ENCODE measurements around the gene SNAPC2. TPM values are rescaled to one million over a fixed set of nuclear protein-coding genes. Genes with fewer than 3 reads are reported as not detected.

Gene SNAPC2
- total RNA-seq, 2 experiments from 2014 or later, result 9.9 to 10.9 TPM

DNA sequence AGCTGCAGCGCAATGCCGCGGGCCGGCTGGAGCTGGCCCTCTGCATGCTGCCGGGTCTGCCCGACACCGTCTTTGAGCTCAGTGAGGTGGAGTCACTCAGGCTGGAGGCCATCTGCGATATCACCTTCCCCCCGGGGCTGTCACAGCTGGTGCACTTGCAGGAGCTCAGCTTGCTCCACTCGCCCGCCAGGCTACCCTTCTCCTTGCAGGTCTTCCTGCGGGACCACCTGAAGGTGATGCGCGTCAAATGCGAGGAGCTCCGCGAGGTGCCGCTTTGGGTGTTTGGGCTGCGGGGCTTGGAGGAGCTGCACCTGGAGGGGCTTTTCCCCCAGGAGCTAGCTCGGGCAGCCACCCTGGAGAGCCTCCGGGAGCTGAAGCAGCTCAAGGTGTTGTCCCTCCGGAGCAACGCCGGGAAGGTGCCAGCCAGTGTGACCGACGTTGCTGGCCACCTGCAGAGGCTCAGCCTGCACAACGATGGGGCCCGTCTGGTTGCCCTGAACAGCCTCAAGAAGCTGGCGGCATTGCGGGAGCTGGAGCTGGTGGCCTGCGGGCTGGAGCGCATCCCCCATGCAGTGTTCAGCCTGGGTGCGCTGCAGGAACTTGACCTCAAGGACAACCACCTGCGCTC is 20.3 kb upstream of the SNAPC2 start:
- Mint-ChIP-seq H3K9me3 (no peaks in the 10 kb centered on the region), H3K27ac (no peak overlapping the region), H3K4me1 (ENCODE audit: low read depth) (peaks cover 14% of the 10 kb centered on the region), H3K27me3 (peaks cover 6% of the 10 kb centered on the region), H3K4me3 (no peak overlapping the region), H3K36me3 (ENCODE audit: low read depth) (peaks cover 15% of the 10 kb centered on the region)
- no peak for DNase-seq
- ChIA-PET CTCF (no interaction called here), POLR2A (interaction anchor here (1.0 to 1.5 kb wide), 4 partner anchors 20 to 44 kb away, joined by 3 to 5 read pairs (median 3); partner anchors contain the start of genes SNAPC2 and TIMM44)
- H3K36me3 ChIP-seq (ENCODE audit: insufficient read depth, low read length), result no peaks in the 10 kb centered on the region
- H3K9me3 ChIP-seq (ENCODE audit: control insufficient read depth in 1 of 2, insufficient read depth in 1 of 2, low read length in 2 of 2), result peaks cover 0 to 2% of the 10 kb centered on the region in 2 experiments
- no peak overlapping the region for H3K27ac ChIP-seq (ENCODE audit: low read depth in 1 of 2, low read length in 2 of 2)
- intact Hi-C loops (cut with DNase I, micrococcal nuclease), result loop anchor here in 1 of 2 experiments (5.0 to 10.0 kb wide), 2 partner anchors 42 to 365 kb away; partner anchors contain the start of genes PNPLA6 and TIMM44
- TF ChIP-seq, protein P1, sequence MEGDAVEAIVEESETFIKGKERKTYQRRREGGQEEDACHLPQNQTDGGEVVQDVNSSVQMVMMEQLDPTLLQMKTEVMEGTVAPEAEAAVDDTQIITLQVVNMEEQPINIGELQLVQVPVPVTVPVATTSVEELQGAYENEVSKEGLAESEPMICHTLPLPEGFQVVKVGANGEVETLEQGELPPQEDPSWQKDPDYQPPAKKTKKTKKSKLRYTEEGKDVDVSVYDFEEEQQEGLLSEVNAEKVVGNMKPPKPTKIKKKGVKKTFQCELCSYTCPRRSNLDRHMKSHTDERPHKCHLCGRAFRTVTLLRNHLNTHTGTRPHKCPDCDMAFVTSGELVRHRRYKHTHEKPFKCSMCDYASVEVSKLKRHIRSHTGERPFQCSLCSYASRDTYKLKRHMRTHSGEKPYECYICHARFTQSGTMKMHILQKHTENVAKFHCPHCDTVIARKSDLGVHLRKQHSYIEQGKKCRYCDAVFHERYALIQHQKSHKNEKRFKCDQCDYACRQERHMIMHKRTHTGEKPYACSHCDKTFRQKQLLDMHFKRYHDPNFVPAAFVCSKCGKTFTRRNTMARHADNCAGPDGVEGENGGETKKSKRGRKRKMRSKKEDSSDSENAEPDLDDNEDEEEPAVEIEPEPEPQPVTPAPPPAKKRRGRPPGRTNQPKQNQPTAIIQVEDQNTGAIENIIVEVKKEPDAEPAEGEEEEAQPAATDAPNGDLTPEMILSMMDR (IDR thresholded peaks at IDR 0.05), result no peak
- H3K4me3 ChIP-seq (ENCODE audit: low read length), result no peak overlapping the region
- peaks cover 18% of the 10 kb centered on the region for H3K4me1 ChIP-seq (ENCODE audit: insufficient read depth, low read length)
- H3K27me3 ChIP-seq (ENCODE audit: control insufficient read depth in 1 of 2, insufficient read depth in 2 of 2, low read length in 2 of 2), result peaks cover 0 to 7% of the 10 kb centered on the region in 2 experiments
- no peak for ATAC-seq (ENCODE audit: poor library complexity)

DNA sequence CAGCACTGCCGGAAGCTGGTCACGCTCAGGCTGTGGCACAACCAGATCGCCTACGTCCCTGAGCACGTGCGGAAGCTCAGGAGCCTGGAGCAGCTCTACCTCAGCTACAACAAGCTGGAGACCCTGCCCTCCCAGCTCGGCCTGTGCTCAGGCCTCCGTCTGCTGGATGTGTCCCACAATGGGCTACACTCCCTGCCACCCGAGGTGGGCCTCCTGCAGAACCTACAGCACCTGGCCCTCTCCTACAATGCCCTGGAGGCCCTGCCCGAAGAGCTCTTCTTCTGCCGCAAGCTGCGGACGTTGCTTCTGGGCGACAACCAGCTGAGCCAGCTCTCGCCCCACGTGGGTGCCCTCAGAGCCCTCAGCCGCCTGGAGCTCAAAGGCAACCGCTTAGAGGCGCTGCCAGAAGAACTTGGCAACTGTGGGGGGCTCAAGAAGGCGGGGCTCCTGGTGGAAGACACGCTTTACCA is 19.7 kb upstream of the SNAPC2 start:
- POLR2A ChIA-PET, result interaction anchor here (1.4 to 1.5 kb wide), 3 partner anchors 21 to 43 kb away, joined by 3 to 5 read pairs (median 3); partner anchors contain the start of gene TIMM44
- Mint-ChIP-seq H3K36me3 (ENCODE audit: low read depth) (peaks cover 20% of the 10 kb centered on the region), H3K4me3 (no peak overlapping the region), H3K27ac (no peak overlapping the region), H3K9me3 (no peaks in the 10 kb centered on the region), H3K27me3 (peaks cover 6% of the 10 kb centered on the region), H3K4me1 (ENCODE audit: low read depth) (peaks cover 19% of the 10 kb centered on the region)
- CTCF ChIA-PET, result no interaction called here
- DNase-seq (no peak), ATAC-seq (ENCODE audit: poor library complexity) (no peak)
- Histone ChIP-seq H3K9me3 (ENCODE audit: control insufficient read depth in 1 of 2, insufficient read depth in 1 of 2, low read length in 2 of 2) (no peaks in the 10 kb centered on the region), H3K4me3 (ENCODE audit: low read length) (no peak overlapping the region), H3K36me3 (ENCODE audit: insufficient read depth, low read length) (no peaks in the 10 kb centered on the region), H3K4me1 (ENCODE audit: insufficient read depth, low read length) (peaks cover 24% of the 10 kb centered on the region), H3K27ac (ENCODE audit: low read depth in 1 of 2, low read length in 2 of 2) (no peak overlapping the region), H3K27me3 (ENCODE audit: control insufficient read depth in 1 of 2, insufficient read depth in 2 of 2, low read length in 2 of 2) (peaks cover 0 to 2% of the 10 kb centered on the region in 2 experiments)
- TF ChIP-seq, protein P1 (IDR thresholded peaks at IDR 0.05), result no peak
- intact Hi-C loops (cut with DNase I, micrococcal nuclease), result loop anchor here in 1 of 2 experiments (5.0 to 10.0 kb wide), 2 partner anchors 42 to 366 kb away; partner anchors contain the start of genes PNPLA6 and TIMM44

DNA sequence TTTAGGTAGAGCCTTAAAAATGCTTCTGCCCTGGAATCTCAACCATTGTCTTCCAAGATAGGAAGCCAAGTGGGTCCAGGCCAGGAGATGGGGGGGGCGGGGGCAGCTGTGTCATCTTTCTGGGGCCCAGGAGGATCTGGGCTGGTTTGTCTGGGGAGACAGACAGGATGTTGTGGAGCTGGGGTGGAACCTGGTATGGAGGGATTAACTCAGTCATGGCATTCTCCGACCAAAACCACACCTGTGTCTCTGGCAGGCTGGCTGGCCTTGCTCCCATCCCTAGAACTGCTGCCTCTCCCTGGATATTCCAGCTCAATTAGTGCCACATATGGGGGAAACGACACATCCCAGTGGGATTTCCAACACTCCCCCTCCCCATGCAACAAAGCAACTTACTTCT is 19.2 kb upstream of the SNAPC2 start:
- Mint-ChIP-seq H3K36me3 (ENCODE audit: low read depth) (peaks cover 20% of the 10 kb centered on the region), H3K4me3 (no peak overlapping the region), H3K27me3 (peaks cover 6% of the 10 kb centered on the region), H3K9me3 (no peaks in the 10 kb centered on the region), H3K4me1 (ENCODE audit: low read depth) (peaks cover 24% of the 10 kb centered on the region), H3K27ac (no peak overlapping the region)
- DNase-seq (no peak), ATAC-seq (ENCODE audit: poor library complexity) (no peak)
- CTCF ChIA-PET, result interaction anchor here (3.5 kb wide), 1 partner anchor 17 kb away, joined by 22 read pairs; no protein-coding TSS in a partner anchor
- Histone ChIP-seq H3K4me1 (ENCODE audit: insufficient read depth, low read length) (peaks cover 29% of the 10 kb centered on the region), H3K27ac (ENCODE audit: low read depth in 1 of 2, low read length in 2 of 2) (no peak overlapping the region), H3K36me3 (ENCODE audit: insufficient read depth, low read length) (peaks cover 4% of the 10 kb centered on the region), H3K27me3 (ENCODE audit: control insufficient read depth in 1 of 2, insufficient read depth in 2 of 2, low read length in 2 of 2) (no peaks in the 10 kb centered on the region), H3K9me3 (ENCODE audit: control insufficient read depth in 1 of 2, insufficient read depth in 1 of 2, low read length in 2 of 2) (no peaks in the 10 kb centered on the region), H3K4me3 (ENCODE audit: low read length) (no peak overlapping the region)
- intact Hi-C loops (cut with DNase I, micrococcal nuclease), result loop anchor here in 1 of 2 experiments (5.0 to 10.0 kb wide), 2 partner anchors 41 to 366 kb away; partner anchors contain the start of genes PNPLA6 and TIMM44
- POLR2A ChIA-PET, result interaction anchor here (1.4 to 1.5 kb wide), 3 partner anchors 21 to 43 kb away, joined by 3 to 5 read pairs (median 3); partner anchors contain the start of gene TIMM44
- TF ChIP-seq, protein P1 (IDR thresholded peaks at IDR 0.05), result no peak
